HAP-1 (cell line): ENCODE measurements around the gene SLC24A4.
A peak's percentile ranks its signal among the peaks of the same experiment; 100 is the strongest.

Source experiments
- DNase-seq, 2 experiments: peaks; one replicate each; pipeline ENCODE4 v3.0.0-alpha.2; 2016 to 2020; ENCODE audit warnings: low spot score in 2 of 2
- H3K27me3 ChIP-seq: fragments of 250-450 bp; sonication (Bioruptor Pico); 2 replicates; pipeline ENCODE4 v1.5.1; 2020; ENCODE audit warnings: low read depth, mild to moderate bottlenecking, moderate library complexity
- H3K36me3 ChIP-seq: fragments of 250-450 bp; sonication (Bioruptor Pico); replicated peaks from 2 replicates; pipeline ENCODE4 v1.5.1; 2020; ENCODE audit warnings: mild to moderate bottlenecking
- H3K4me1 ChIP-seq: fragments of 250-450 bp; sonication (Bioruptor Pico); 2 replicates; pipeline ENCODE4 v1.5.1; 2020; ENCODE audit warnings: mild to moderate bottlenecking
- H3K4me3 ChIP-seq: fragments of 250-450 bp; sonication (Bioruptor Pico); 2 replicates; pipeline ENCODE4 v1.5.1; 2020; ENCODE audit warnings: mild to moderate bottlenecking, moderate library complexity
- H3K9me3 ChIP-seq: fragments of 250-450 bp; sonication (Bioruptor Pico); 2 replicates; pipeline ENCODE4 v1.5.1; 2020; ENCODE audit warnings: mild to moderate bottlenecking, moderate library complexity
- in situ Hi-C: fragments of 300-500 bp; cut with MboI; formaldehyde crosslinking; loops from 3 replicates; pipeline ENCODE4 v1.14.3; 2020; ENCODE audit warnings: low sequenced_read_pairs, inconsistent platforms, mixed read lengths

Gene SLC24A4

GRCh38 chr14:92325835-92326234 lies 2.9 kb downstream of the SLC24A4 start:
- in situ Hi-C loops: no loop called here
- DNase-seq: no peak
- Histone ChIP-seq H3K36me3 (no peaks in the 10 kb centered on the region), H3K4me1 (no peaks in the 10 kb centered on the region), H3K4me3 (no peak overlapping the region), H3K9me3 (no peaks in the 10 kb centered on the region), H3K27me3 (peaks cover 13% of the 10 kb centered on the region)

DNA sequence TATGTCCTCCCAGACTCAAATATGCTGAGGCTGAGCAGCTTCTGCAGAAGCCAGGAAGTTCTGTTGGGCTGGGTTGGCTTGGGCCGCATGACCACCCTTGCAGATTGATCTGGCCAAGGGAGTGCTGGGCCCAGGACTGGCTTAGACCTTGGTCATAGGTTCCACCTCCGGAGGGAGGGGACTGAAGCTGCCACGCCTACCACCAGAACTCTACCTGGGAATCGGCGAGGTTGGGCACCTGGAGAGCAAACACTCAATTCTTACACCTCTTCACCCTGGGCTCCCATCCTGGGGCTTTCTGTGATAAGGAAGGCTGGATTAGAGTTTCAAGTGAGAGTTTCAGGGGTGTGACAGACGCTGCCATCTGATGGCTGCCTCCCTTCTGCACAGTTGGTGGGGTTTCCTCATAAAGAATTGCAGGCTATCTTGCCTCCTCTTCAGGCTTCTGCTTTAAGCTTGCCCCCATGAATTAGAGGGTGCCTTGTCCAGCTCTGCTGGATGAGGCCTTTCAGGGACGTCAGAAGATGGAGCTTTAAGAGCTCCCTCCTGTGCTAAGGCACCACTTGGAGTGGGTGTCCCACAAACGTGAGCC lies 5.8 kb downstream of the SLC24A4 start:
- Histone ChIP-seq H3K9me3 (no peaks in the 10 kb centered on the region), H3K4me3 (no peak overlapping the region), H3K36me3 (no peaks in the 10 kb centered on the region), H3K4me1 (no peaks in the 10 kb centered on the region), H3K27me3 (no peaks in the 10 kb centered on the region)
- in situ Hi-C loops: no loop called here
- no peak for DNase-seq

- H3K27me3 ChIP-seq: no peaks in the 10 kb centered on the region
- in situ Hi-C loops: no loop called here
Observed at GRCh38 chr14:92334050-92334449, 11.1 kb downstream of the SLC24A4 start.

DNA sequence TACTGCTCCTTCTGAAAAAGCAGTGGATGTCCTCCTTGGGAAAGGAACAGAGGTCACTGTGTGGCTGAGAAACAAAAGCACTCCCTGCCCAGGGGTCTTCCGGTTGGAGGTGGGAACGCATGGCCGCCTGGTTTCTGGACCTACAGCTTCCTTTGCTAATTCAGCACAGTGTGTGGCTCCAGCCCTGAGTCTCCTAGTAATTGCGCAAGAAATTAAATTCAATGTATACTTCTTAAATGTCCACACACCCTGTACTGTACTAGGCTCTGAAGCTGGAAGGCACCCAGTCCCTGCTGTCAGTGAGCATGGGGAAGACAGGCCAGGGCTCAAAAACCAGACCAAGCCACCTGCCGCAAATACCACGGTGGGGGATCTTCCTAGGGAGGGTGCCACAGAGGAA lies 13.4 kb downstream of the SLC24A4 start:
- H3K27me3 ChIP-seq: no peaks in the 10 kb centered on the region

More at GRCh38 chr14:92334050-92334449, 11.1 kb downstream of the SLC24A4 start:
- no peak overlapping the region for H3K4me3 ChIP-seq
- H3K4me1 ChIP-seq: no peaks in the 10 kb centered on the region
- H3K9me3 ChIP-seq: no peaks in the 10 kb centered on the region
- no peak for DNase-seq
- H3K36me3 ChIP-seq: no peaks in the 10 kb centered on the region

DNA sequence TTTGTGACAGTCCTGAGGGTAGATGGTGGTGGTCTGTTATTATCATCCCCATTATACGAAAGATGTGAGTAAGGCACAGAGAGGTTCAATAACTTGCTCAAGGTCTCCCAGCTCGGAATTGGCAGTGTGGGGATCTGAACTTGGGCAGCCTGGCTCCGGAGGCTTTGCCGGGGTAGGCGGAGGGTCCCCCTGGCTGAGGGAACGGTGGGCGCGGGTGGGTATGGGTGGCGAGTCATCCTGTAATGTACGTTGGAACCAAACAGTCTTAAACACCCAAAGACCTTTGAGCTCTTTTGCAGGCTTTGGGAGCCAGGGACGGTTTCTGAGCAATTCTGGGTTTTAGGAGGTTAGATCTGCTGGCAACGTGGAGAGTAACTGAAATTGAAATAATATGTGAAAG lies 16.5 kb downstream of the SLC24A4 start:
- in situ Hi-C loops: no loop called here
- DNase-seq: no peak
- Histone ChIP-seq H3K36me3 (no peaks in the 10 kb centered on the region), H3K9me3 (no peaks in the 10 kb centered on the region), H3K27me3 (no peaks in the 10 kb centered on the region), H3K4me3 (no peak overlapping the region), H3K4me1 (no peaks in the 10 kb centered on the region)

More for the DNA sequence above, 13.4 kb downstream of the SLC24A4 start:
- Histone ChIP-seq H3K4me1 (no peaks in the 10 kb centered on the region), H3K4me3 (no peak overlapping the region), H3K9me3 (no peaks in the 10 kb centered on the region), H3K36me3 (no peaks in the 10 kb centered on the region)
- in situ Hi-C loops: no loop called here
- no peak for DNase-seq

DNA sequence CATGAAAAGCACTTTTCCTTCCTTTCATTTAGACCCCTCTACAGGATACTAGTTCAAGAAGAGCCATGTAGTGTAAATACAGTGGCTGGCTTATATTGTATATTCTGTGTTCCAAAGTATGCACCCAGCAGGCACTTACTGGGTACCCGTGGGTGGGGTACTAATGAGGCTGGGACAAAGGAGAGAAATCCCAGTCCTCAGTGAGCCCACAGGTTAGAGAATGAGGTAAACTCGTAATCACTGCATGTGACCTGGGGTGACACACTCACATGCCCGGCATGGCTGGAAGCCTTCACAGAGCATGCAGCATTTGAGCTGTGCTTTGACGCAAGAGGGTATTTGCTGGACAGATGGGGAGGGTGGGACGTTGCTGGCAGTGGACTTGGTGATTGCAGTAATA lies 17.1 kb downstream of the SLC24A4 start:
- in situ Hi-C loops: no loop called here
- H3K27me3 ChIP-seq: no peaks in the 10 kb centered on the region
- H3K4me3 ChIP-seq: no peak overlapping the region
- no peaks in the 10 kb centered on the region for H3K9me3 ChIP-seq
- no peaks in the 10 kb centered on the region for H3K36me3 ChIP-seq
- H3K4me1 ChIP-seq: no peaks in the 10 kb centered on the region
- no peak for DNase-seq

GRCh38 chr14:92340931-92341330 lies 18.0 kb downstream of the SLC24A4 start:
- in situ Hi-C loops: no loop called here
- H3K36me3 ChIP-seq: no peaks in the 10 kb centered on the region
- H3K9me3 ChIP-seq: no peaks in the 10 kb centered on the region
- H3K4me1 ChIP-seq: no peaks in the 10 kb centered on the region
- H3K27me3 ChIP-seq: no peaks in the 10 kb centered on the region
- DNase-seq: no peak
- H3K4me3 ChIP-seq: no peak overlapping the region

- Histone ChIP-seq H3K36me3 (no peaks in the 10 kb centered on the region), H3K4me3 (no peak overlapping the region), H3K4me1 (no peaks in the 10 kb centered on the region), H3K27me3 (no peaks in the 10 kb centered on the region), H3K9me3 (no peaks in the 10 kb centered on the region)
- in situ Hi-C loops: no loop called here
- DNase-seq: no peak
Observed at GRCh38 chr14:92341791-92342190, 18.8 kb downstream of the SLC24A4 start.

GRCh38 chr14:92348154-92348553 lies 25.2 kb downstream of the SLC24A4 start:
- H3K27me3 ChIP-seq: 0 out of 2 replicates have a peak, but pooled peaks cover 2% of the 10 kb centered on the region
- H3K4me3 ChIP-seq: no peak overlapping the region
- no peak for DNase-seq
- no peaks in the 10 kb centered on the region for H3K9me3 ChIP-seq
- H3K36me3 ChIP-seq: no peaks in the 10 kb centered on the region
- in situ Hi-C loops: no loop called here
- H3K4me1 ChIP-seq: no peaks in the 10 kb centered on the region

DNA sequence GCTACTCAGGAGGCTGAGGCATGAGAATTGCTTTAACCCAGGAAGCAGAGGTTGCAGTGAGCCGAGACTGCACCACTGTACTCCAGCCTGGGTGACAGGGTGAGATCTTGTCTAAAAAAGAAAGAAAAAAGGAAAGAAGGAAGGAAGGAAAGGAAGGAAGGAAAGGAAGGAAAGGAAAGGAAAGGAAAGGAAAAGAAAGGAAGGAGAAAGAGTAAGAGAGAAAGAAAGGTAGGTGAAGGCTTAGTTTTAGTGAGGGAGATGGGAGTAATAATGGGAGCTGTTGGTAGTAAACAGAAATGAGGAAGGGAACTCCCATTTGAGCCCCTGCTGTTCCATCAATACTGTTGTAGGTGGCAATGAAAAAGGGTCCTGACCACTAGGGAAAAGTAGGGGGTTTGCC lies 28.8 kb downstream of the SLC24A4 start:
- no peaks in the 10 kb centered on the region for H3K36me3 ChIP-seq
- H3K4me3 ChIP-seq: no peak overlapping the region
- in situ Hi-C loops: no loop called here

GRCh38 chr14:92352158-92352985 lies 29.4 kb downstream of the SLC24A4 start:
- no peaks in the 10 kb centered on the region for H3K9me3 ChIP-seq
- no peaks in the 10 kb centered on the region for H3K36me3 ChIP-seq
- 0 out of 2 replicates have a peak, but pooled peaks cover 2% of the 10 kb centered on the region for H3K27me3 ChIP-seq
- H3K4me1 ChIP-seq: no peaks in the 10 kb centered on the region
- in situ Hi-C loops: no loop called here
- H3K4me3 ChIP-seq: no peak overlapping the region
- DNase-seq: peak; percentile 30 to 57

More for the DNA sequence above, 28.8 kb downstream of the SLC24A4 start:
- no peak for DNase-seq
- Histone ChIP-seq H3K4me1 (no peaks in the 10 kb centered on the region), H3K27me3 (0 out of 2 replicates have a peak, but pooled peaks cover 2% of the 10 kb centered on the region), H3K9me3 (no peaks in the 10 kb centered on the region)

DNA sequence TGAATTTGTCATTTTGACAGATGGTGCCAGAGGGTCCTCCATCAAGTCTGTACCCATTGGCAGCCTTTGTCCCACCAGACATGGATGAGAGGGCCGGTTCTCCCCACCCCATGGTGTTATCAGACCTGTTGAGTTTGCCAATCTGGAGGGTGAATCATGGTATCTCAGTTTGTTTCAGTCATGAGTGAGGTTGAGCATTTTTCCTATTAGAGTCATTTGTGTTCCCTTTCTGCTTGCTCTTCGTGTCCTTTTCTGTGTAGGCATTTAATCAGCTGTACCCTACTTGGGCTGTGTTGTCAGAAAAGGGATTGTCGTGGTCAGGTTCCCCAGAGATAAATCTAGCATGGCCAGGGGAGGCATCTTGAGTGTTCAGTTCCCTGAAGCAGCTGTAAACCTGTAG lies 30.5 kb downstream of the SLC24A4 start:
- H3K4me3 ChIP-seq: no peak overlapping the region
- no peaks in the 10 kb centered on the region for H3K9me3 ChIP-seq
- in situ Hi-C loops: no loop called here
- H3K27me3 ChIP-seq: 0 out of 2 replicates have a peak, but pooled peaks cover 2% of the 10 kb centered on the region
- no peaks in the 10 kb centered on the region for H3K4me1 ChIP-seq
- DNase-seq: no peak
- H3K36me3 ChIP-seq: no peaks in the 10 kb centered on the region

- no peaks in the 10 kb centered on the region for H3K4me1 ChIP-seq
- no peak overlapping the region for H3K4me3 ChIP-seq
- H3K27me3 ChIP-seq: no peaks in the 10 kb centered on the region
- no peak for DNase-seq
- H3K36me3 ChIP-seq: no peaks in the 10 kb centered on the region
- no peaks in the 10 kb centered on the region for H3K9me3 ChIP-seq
- in situ Hi-C loops: no loop called here
Observed at GRCh38 chr14:92356677-92357076, 33.7 kb downstream of the SLC24A4 start.

GRCh38 chr14:92360651-92361370 lies 37.8 kb downstream of the SLC24A4 start:
- DNase-seq: no peak
- H3K4me1 ChIP-seq: no peaks in the 10 kb centered on the region
- no peaks in the 10 kb centered on the region for H3K27me3 ChIP-seq
- no peak overlapping the region for H3K4me3 ChIP-seq
- H3K9me3 ChIP-seq: no peaks in the 10 kb centered on the region
- in situ Hi-C loops: no loop called here
- no peaks in the 10 kb centered on the region for H3K36me3 ChIP-seq
